Measurements from ENCODE around the gene KRTAP4-5.
"Not testable (repeated sequence)": the region's sequence is repeated elsewhere in the genome, so short reads cannot be mapped to it uniquely, and the experiment has no call there.

The KRTAP4-5 gene

GRCh38 chr17:41140360-41141131, 9.1 kb downstream of the KRTAP4-5 start, which contains the start of gene KRTAP4-6:
TSS of gene KRTAP4-6 (minus strand) at chr17:41140544. CDS start at chr17:41140487, 57 bp downstream.
- H3K9ac ChIP-seq (ENCODE audit: low read length): no peak within 1 kb of the TSS
- no peaks in the 10 kb centered on the region for H3K4me1 ChIP-seq (ENCODE audit: control insufficient read depth, insufficient read depth, low read length)
- H3K27ac ChIP-seq (ENCODE audit: low read depth, low read length): no peak within 1 kb of the TSS
- H3K4me3 ChIP-seq (ENCODE audit: low read length): no peak within 1 kb of the TSS
- no peaks in the 10 kb centered on the region for H3K36me3 ChIP-seq (ENCODE audit: control insufficient read depth, insufficient read depth, low read length)
- no peaks in the 10 kb centered on the region for H3K27me3 ChIP-seq (ENCODE audit: control insufficient read depth, insufficient read depth, low read length)

GRCh38 chr17:41139865-41140264, 9.8 kb downstream of the KRTAP4-5 start:
- H3K36me3 ChIP-seq (ENCODE audit: control insufficient read depth, insufficient read depth, low read length); H3K9ac ChIP-seq (ENCODE audit: low read length); H3K27ac ChIP-seq (ENCODE audit: low read depth, low read length); H3K27me3 ChIP-seq (ENCODE audit: control insufficient read depth, insufficient read depth, low read length); H3K4me1 ChIP-seq (ENCODE audit: control insufficient read depth, insufficient read depth, low read length); H3K4me3 ChIP-seq (ENCODE audit: low read length): not testable (repeated sequence)

DNA sequence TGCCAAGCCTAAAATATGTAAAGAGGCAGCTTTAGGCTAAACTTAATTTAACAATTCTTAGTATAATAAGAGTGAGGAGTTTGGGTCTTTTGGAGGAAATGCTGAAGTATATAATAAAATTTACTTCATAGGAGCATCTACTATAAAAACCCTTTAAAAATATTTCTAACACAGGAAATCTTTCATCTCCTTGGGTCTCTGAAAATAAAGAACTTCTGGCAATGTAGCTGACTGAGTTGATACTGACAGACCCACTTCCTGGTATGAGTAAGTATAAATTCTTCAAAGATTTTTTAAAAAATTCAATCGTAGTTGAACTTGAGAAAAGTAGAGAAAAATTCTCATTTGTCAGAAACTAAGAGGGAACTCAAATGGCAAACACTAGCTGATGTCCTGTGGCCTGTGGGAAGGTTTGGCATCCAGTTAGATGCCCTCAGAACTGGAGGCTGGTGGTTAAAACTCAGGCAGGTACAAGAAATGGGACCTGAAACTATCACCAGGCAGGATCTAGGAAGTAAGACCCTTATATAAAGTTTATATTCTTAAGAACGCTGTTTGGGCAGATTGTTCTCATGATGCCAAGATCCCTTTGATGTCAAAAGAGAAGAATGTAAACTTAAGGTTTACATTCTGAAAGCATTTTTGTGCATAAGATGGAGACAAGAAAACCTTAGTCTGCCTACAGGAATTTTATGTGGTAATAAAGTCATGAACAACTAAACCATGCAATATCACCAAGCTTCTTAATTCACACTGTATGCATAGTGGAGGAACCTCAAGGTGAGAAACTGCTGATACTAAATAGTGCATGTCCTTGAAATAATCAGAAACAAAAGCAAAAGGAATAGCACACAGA, 15.5 kb downstream of the KRTAP4-5 start:
- H3K27ac ChIP-seq (ENCODE audit: low read depth, low read length): no peak overlapping the region
- no peak overlapping the region for H3K9ac ChIP-seq (ENCODE audit: low read length)
- no peaks in the 10 kb centered on the region for H3K4me1 ChIP-seq (ENCODE audit: control insufficient read depth, insufficient read depth, low read length)
- H3K36me3 ChIP-seq (ENCODE audit: control insufficient read depth, insufficient read depth, low read length): no peaks in the 10 kb centered on the region
- H3K4me3 ChIP-seq (ENCODE audit: low read length): no peak overlapping the region
- H3K27me3 ChIP-seq (ENCODE audit: control insufficient read depth, insufficient read depth, low read length): no peaks in the 10 kb centered on the region

DNA sequence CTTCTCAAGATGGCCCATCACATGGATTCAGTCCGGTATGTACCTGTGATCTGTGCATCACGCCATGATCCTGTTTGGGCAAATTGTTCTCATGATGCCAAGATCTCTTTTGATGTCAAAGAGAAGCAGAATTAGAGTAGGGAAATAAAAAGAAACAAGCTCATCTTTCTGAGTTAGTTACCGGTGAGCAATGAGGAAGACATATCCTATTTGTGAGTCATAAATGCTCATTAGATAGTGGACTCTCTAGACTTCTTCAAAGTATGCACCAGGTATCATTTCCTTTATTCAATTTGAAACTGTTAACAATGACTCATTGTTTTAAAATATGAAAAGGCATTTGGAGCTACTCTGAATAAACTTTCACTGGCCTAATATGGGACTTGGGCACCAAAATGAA, 17.6 kb downstream of the KRTAP4-5 start:
- no peak overlapping the region for H3K4me3 ChIP-seq (ENCODE audit: low read length)
- H3K27me3 ChIP-seq (ENCODE audit: control insufficient read depth, insufficient read depth, low read length): no peaks in the 10 kb centered on the region
- no peak overlapping the region for H3K27ac ChIP-seq (ENCODE audit: low read depth, low read length)
- H3K36me3 ChIP-seq (ENCODE audit: control insufficient read depth, insufficient read depth, low read length): no peaks in the 10 kb centered on the region
- no peaks in the 10 kb centered on the region for H3K4me1 ChIP-seq (ENCODE audit: control insufficient read depth, insufficient read depth, low read length)
- H3K9ac ChIP-seq (ENCODE audit: low read length): no peak overlapping the region

DNA sequence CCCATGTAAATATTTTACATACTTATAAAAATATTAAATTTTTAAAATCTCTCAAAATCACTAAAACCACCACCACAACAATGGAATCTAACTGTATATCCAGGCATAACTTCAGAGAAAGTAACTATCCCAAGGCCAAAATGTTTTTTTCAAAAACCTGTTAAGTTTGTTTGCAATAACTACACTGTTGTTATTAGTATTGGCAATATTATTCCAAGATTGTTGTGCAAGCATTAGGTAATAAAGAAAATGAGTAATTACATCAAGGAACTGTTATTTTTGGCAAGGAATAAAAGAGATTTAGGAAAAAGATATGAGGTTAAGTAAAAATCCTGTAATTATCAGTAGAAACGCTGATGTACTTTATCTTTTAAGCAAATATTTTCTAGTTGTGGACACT, 22.3 kb downstream of the KRTAP4-5 start:
- H3K9ac ChIP-seq (ENCODE audit: low read length): no peak overlapping the region
- no peaks in the 10 kb centered on the region for H3K27me3 ChIP-seq (ENCODE audit: control insufficient read depth, insufficient read depth, low read length)
- H3K4me1 ChIP-seq (ENCODE audit: control insufficient read depth, insufficient read depth, low read length): no peaks in the 10 kb centered on the region
- no peak overlapping the region for H3K27ac ChIP-seq (ENCODE audit: low read depth, low read length)
- H3K4me3 ChIP-seq (ENCODE audit: low read length): no peak overlapping the region
- H3K36me3 ChIP-seq (ENCODE audit: control insufficient read depth, insufficient read depth, low read length): no peaks in the 10 kb centered on the region

DNA sequence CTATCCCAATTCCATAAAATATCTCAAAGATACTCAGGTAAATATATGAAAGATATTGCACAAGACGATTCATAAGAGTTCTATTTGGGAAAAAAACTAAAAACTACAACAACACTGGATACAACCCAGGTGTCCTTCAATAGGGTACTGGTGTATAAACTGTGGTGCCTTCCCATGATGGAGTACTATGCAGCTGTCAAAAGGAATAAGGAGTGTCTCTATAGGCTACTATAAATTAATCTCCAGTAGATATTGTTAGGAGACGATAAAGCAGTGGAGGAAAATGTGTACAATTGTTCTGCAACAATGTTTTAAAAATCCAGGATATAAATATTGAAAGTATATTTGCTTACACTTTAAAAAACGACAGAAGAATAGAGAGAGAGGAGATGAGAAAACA, 23.2 kb downstream of the KRTAP4-5 start:
- Histone ChIP-seq H3K9ac (ENCODE audit: low read length) (no peak overlapping the region), H3K27me3 (ENCODE audit: control insufficient read depth, insufficient read depth, low read length) (no peaks in the 10 kb centered on the region), H3K4me3 (ENCODE audit: low read length) (no peak overlapping the region), H3K4me1 (ENCODE audit: control insufficient read depth, insufficient read depth, low read length) (no peaks in the 10 kb centered on the region), H3K36me3 (ENCODE audit: control insufficient read depth, insufficient read depth, low read length) (no peaks in the 10 kb centered on the region), H3K27ac (ENCODE audit: low read depth, low read length) (no peak overlapping the region)

GRCh38 chr17:41125064-41125463, 24.6 kb downstream of the KRTAP4-5 start:
- Histone ChIP-seq H3K27me3 (ENCODE audit: control insufficient read depth, insufficient read depth, low read length) (no peaks in the 10 kb centered on the region), H3K4me3 (ENCODE audit: low read length) (no peak overlapping the region), H3K27ac (ENCODE audit: low read depth, low read length) (no peak overlapping the region), H3K9ac (ENCODE audit: low read length) (no peak overlapping the region), H3K36me3 (ENCODE audit: control insufficient read depth, insufficient read depth, low read length) (no peaks in the 10 kb centered on the region), H3K4me1 (ENCODE audit: control insufficient read depth, insufficient read depth, low read length) (no peaks in the 10 kb centered on the region)

DNA sequence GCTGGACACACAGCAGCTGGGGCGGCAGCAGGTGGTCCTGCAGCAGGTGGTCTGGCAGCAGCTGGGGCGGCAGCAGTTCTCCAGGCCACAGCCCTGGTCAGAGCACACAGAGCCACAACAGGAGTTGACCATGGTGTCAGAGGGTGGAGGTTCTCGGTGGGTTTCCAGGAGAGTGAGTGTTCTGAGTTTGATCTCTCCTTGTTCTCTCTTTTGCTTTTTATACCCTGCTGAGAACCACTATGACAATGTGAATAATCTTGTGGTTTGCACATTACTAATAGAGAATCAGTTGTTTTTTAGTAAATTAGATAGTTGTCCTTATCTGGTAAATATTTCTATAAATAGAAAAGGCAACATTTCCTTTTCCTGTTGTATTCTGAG, 25.6 kb downstream of the KRTAP4-5 start, which contains the start of gene KRTAP4-12:
TSS of gene KRTAP4-12 (minus strand) at position 192 of the 381 bp plus-strand sequence. CDS start at position 132, 60 bp downstream.
- not testable (repeated sequence) for H3K27me3 ChIP-seq (ENCODE audit: control insufficient read depth, insufficient read depth, low read length); H3K4me3 ChIP-seq (ENCODE audit: low read length); H3K27ac ChIP-seq (ENCODE audit: low read depth, low read length); H3K4me1 ChIP-seq (ENCODE audit: control insufficient read depth, insufficient read depth, low read length); H3K36me3 ChIP-seq (ENCODE audit: control insufficient read depth, insufficient read depth, low read length); H3K9ac ChIP-seq (ENCODE audit: low read length)

DNA sequence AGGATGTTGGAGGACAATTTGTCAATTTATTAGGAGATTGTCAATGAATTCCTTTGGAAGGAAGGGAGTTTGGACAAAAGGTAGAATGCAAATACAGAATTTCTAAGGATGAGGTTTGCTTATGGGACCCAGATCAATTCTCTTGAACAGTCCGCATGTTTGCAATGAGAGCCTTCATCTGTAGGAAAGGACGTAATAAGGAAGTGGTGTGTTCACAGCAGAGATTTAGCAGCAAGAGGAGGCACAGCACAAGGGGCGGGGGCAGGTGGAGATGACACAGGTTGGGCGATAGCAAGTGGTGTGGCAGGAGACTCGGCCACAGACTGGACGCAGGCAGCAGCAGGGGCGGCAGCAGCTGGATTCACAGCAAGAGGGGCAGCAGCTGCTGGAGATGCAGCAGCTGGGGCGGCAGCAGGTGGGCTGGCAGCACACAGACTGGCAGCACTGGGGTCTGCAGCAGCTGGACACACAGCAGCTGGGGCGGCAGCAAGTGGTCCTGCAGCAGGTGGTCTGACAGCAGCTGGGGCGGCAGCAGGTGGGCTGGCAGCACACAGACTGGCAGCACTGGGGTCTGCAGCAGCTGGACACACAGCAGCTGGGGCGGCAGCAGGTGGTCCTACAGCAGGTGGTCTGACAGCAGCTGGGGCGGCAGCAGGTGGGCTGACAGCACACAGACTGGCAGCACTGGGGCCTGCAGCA, 26.2 kb downstream of the KRTAP4-5 start:
- not testable (repeated sequence) for H3K27me3 ChIP-seq (ENCODE audit: control insufficient read depth, insufficient read depth, low read length); H3K4me3 ChIP-seq (ENCODE audit: low read length); H3K27ac ChIP-seq (ENCODE audit: low read depth, low read length); H3K36me3 ChIP-seq (ENCODE audit: control insufficient read depth, insufficient read depth, low read length); H3K9ac ChIP-seq (ENCODE audit: low read length); H3K4me1 ChIP-seq (ENCODE audit: control insufficient read depth, insufficient read depth, low read length)

DNA sequence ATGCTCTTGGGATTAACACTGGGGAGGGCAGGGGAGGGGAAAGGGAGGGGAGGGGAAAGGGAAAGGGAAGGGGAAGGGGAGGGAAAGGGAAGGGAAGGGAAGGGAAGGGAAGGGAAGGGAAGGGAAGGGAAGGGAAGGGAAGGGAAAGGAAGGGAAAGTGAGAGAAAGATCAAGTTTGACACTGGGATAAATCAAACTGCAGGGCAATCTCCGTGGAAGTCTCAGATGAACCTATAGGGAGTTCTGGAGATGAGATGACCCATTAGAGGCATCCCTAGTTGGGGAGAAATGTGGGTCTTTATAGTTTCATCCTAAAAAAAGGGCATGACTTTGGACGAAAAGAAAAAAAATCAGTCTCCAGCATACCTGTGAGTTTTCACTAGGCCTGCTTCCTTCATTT, 27.9 kb downstream of the KRTAP4-5 start:
- H3K27me3 ChIP-seq (ENCODE audit: control insufficient read depth, insufficient read depth, low read length): no peaks in the 10 kb centered on the region

GRCh38 chr17:41119696-41120690, 29.6 kb downstream of the KRTAP4-5 start:
- not testable (repeated sequence) for H3K4me3 ChIP-seq (ENCODE audit: low read length); H3K27ac ChIP-seq (ENCODE audit: low read depth, low read length); H3K4me1 ChIP-seq (ENCODE audit: control insufficient read depth, insufficient read depth, low read length); H3K36me3 ChIP-seq (ENCODE audit: control insufficient read depth, insufficient read depth, low read length); H3K9ac ChIP-seq (ENCODE audit: low read length); H3K27me3 ChIP-seq (ENCODE audit: control insufficient read depth, insufficient read depth, low read length)

More for the DNA sequence above, 27.9 kb downstream of the KRTAP4-5 start:
- no peak overlapping the region for H3K4me3 ChIP-seq (ENCODE audit: low read length)
- no peaks in the 10 kb centered on the region for H3K36me3 ChIP-seq (ENCODE audit: control insufficient read depth, insufficient read depth, low read length)
- H3K27ac ChIP-seq (ENCODE audit: low read depth, low read length): no peak overlapping the region
- H3K9ac ChIP-seq (ENCODE audit: low read length): no peak overlapping the region
- H3K4me1 ChIP-seq (ENCODE audit: control insufficient read depth, insufficient read depth, low read length): no peaks in the 10 kb centered on the region
